GM21786 (cell line): ENCODE results near the gene NUDT16L1.
"Not testable (repeated sequence)": the region's sequence is repeated elsewhere in the genome, so short reads cannot be mapped to it uniquely, and the experiment has no call there.

ENCODE experiments used
- ATAC-seq: cut with Tn5 transposase; IDR thresholded peaks from one replicate; pipeline ENCODE4 v1.9.1; 2021; ENCODE audit not compliant: unreplicated experiment

NUDT16L1 gene

DNA sequence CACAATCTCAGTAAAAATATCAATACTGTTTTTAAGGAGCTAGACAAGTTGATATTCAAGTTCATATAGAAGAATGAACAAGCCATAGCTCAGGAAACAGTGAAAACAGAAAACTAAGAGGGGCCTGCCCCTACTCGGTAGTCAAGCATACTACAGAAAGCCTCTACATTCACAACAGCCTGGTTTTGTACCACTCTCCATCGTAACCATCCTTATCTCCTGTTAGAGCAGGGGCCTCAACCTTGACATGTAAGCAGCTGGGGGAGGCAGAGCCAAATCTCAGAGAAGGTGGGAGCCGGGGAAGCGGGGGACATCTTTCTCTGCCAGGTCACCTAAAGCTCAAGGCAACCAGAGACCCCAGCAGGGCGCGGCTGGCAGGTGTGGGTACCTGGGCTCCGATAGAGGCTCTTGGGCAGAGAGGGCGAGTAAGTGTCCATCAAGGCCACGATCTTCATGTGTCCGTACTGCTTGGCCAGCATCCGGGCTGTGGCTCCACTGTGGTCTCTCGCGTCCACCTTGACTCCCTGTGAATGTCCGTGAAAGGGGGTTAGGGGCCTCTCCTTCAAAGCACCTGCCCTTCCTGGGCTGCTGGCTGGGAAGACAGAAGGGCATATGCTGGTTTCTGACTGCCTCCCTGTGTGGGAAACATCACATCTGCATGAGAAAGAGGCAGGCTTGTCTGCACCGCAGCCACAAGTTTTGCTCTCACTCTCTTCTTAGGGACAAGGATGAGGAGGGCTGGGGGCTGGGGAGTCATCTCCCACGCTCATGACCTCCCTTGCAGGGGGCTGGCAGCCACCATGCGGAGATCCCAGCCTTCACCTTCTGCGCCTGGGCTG, 20.5 kb downstream of the NUDT16L1 start:
- ATAC-seq: no peak

DNA sequence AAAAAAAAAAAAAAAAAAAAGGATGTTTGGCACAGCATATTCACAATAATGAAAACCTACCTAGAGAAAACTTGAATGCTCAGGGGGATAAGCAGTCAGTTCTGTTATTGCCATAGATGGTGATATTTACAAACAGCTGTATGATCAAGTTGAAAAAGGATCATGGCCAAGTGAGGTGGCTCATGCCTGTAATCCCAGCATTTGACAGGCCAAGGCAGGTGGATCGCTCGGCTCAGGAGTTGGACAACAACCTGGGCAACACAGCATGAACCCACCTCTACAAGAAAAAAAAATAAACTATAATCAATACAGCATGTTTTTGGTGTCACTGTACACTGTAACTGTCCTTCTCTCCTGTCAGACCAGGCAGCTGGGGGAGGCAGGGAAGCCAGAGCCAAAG, 21.6 kb downstream of the NUDT16L1 start:
- no peak for ATAC-seq

DNA sequence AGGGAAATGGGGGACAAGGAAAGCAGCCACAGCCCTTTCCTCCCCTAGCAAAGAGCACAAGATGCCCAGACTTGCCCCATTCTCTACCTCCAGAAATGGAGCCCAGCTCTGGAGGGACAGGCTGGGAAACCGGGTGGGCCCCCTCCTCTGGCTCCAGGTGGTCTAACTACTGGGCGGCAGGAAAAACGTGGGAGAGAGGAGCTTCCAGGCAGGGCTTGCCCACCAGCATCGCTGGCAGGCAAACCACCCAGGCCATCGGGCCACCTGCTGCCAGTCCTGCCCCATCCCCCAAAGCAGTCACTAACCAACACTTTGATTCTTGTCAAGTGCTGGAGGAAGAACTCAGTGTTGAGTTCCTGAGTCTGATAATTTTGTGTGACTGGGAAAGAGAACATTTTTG, 25.1 kb downstream of the NUDT16L1 start:
- ATAC-seq: no peak

DNA sequence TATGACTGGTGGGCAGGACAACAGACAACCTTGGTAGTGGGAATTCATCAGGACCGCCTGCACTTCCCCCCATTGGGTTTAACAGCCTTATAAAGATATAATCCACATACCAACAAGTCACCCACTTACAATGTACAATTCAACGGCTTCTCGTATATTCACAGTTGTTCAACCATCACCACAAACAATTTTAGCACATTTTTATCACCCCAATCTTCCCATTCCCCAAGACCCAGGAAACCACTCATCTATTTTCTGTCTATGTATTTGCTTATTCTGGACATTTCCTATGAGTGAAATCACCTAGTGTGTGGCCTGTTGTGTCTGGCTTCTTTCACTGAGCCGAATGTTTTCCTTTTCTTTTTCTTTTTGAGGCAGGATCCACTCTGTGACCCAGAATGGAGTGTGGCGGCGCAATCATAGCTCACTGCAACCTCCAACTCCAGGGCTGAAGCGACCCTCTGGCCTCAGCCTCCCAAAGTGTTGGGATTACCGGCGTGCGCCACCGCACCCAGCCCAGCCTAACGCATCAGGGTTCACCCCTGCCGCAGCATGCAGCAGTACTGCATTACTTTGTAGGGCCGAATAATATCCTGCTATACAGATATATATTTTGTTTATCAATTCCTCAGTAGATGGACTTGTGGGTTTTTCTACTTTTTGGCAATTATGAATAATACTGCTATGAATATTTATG, 29.9 kb downstream of the NUDT16L1 start:
- no peak for ATAC-seq

DNA sequence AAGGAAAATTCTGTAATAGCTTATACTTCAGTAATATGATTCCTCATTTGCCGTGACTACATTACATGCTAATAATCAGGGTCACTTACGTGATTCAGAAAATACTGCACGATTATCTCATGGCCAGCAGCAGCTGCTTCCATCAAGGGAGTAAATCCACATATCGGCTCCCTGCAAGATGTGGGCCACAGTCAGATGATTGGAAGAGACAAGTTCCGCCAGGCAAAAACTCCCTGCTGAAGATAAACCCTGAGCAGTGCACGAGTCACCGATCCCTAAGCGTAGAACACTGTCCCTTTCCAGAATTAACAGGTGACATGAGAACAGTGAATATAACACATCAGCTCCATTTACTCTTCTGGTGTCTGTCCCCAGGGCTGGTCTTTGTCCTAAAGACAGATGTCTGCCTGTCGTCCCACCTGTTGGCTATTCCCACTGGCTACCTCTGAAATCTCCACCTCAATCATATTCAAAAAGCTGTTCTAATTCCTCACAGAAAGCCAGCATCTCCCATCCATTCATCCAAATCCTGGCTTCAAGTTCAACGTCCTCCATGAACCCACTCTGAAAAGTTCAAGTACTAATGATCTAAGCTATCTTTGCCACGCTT, 31.4 kb downstream of the NUDT16L1 start:
- ATAC-seq: no peak

DNA sequence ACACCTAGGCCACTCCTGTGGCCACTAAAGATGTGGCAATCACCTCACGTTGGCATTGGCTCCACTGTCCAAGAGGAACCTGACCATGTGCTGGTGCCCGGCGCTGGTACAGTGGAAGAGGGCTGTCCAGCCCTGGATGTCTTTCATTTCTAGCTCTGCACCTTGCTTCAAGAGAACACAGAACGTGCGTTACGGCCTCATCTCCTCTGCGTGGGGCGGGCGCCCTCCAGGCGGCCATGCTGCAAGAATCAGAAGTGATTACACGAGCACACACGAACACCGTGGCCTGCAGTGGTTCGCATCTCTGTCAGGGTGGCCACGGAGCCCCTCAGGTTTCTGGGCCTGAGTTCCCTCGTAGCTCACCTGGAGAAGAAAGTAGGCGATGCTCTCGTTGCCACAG, 33.3 kb downstream of the NUDT16L1 start:
- no peak for ATAC-seq

DNA sequence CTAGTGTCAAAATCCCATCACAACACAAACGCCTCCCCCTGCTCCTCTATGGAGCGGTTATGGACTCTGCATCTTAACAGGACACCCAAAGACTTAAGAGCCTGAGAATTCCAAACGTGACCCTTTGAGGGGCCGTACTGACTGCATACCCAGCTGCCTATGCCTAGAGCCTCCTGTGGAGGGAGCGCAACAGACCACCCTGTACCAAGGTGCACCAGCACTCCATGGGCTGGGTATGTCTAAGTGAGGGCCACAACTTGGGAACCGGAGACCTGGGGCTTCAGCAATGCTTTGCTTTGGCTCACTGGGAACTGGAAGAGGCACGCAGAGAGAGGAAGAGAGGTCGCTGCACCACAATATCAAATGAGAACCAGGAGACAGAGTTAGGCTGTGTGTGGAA, 35.3 kb downstream of the NUDT16L1 start:
- ATAC-seq: no peak

DNA sequence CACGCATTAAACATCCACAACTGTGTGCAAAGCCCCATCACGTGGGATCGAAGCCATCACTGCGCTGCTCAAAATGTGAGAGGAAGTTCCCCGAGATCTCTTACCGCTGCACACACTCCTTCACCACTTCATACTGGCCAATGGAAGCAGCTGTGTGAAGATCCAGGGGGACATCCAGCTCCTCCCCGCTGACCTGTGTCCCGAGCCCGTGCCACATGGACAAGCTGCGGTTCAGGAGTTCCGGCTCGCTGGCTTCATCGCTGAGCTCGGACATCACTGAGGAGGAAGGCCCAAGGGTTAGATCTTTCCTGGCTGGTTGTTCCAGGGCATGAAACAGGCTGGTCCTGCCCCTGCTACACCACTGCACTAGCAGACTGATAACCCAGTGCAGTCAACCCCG, 36.5 kb downstream of the NUDT16L1 start:
- no peak for ATAC-seq

DNA sequence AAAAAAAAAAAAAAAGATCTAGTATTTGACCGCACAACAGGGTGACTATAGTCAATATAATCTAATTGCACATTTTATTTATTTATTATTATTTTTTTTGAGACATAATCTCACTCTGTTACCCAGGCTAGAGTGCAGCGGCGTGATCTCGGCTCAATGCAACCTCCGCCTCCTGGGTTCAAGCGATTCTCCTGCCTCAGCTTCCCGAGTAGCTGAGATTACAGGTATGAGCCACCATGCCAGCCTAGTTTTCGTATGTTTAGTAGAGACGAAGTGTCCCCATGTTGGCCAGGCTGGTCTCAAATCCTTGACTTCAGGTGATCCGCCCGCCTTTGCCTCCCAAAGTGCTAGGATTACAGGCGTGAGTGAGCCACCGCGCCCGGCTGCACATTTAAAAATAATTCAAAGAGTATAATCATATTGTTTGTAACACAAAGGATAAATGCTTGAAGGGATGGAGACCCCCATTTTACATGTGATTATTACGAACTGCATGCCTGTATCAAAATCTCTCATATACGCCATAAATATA, 39.9 kb downstream of the NUDT16L1 start:
- no peak for ATAC-seq

DNA sequence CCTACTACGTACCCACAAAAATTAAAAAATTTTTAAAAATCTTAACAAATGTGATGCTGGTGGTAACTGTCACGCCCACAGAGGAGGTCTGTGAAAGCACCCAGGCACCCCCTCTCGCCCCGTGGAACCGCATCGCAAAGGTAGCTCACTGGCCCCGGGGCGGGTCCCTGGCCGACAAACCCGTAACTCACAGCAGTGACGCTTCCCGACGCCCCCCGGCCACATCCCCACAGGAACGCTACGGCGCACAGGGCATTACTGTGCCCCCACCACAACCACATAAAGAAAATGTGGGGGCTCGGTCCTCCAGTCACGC, 40.3 kb downstream of the NUDT16L1 start:
- ATAC-seq: no peak

DNA sequence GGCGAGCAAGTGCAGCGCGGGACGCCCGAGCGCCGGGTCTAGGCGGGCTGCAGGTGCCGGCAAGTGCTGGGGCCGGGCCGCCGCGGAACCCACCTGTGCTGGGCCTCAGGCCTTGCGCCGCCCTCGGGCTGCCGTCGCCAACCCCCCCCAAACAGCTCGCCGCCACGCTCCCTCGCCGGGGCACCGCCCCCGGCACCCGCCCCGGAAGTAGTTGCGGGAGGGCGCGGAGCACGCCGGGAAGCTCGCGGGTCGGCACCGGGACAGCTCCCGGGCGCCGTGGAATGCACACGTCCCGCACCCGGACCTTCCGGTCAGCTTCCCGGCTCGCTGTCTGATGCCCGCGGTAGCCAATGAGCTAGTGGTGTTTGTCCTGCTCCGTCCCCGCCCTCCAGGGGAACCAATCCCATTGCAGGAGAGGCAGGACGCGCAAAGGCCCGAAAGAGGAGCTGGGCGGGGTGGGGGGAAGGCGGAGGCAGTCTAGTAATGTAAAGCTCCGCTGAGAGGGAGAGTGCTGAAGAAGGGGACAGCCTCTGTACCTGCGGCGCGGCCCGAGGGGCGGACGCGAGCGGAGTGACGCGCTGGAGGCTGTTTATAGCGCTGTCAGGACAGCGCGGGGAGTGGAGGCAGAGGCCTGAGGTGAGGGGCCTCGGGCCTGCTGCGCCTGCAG, 40.8 kb downstream of the NUDT16L1 start, which contains the start of the genes ANKS3 and DNAAF8:
Gene ANKS3, minus strand, starts transcription at position 209 of the 667 bp plus-strand sequence. CDS start 4,122 bp downstream, outside the sequence.
Gene DNAAF8, plus strand, starts transcription at position 475 of the 667 bp plus-strand sequence. CDS start 1,978 bp downstream, outside the sequence.
- peak; percentile 73 for ATAC-seq

DNA sequence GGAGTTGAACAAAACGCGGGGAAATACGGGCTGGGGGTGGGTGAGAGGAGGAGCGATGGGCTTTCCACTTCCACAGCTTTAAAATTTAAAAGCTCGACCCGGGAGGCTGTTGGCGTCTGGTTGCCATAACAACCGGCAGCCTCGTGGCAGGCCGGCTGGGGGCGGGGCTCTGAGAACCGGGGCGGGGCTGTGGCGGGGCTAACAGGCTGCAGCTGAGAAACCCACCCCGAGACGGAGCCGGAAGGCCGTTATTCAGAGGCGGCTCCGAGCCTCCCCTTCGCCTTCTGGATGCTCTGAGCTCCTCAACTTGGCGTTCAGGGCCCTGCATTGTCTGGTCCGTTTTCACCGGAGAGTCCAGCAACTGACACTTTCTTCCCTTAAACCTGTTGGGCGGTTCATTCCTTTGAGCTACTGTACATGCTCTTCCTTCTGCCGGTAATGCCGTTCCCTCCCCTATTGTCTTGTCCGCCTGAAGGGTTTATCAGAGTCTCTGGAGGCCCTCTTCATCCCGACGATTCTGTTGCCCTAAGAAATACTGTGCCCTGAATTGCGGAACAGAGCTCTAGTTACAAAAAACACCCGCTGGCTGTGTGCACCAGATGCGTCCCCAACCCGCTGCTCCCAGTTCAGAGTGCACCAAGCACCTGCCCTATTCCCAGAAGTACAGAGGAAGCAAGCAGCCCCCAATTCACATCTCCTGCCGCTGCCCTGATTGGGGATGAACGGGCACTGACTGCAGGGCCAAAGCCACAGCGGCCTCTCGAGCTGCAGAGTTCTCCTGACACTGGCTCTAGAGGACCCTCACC, 41.6 kb downstream of the NUDT16L1 start:
- ATAC-seq: peak; percentile 59

DNA sequence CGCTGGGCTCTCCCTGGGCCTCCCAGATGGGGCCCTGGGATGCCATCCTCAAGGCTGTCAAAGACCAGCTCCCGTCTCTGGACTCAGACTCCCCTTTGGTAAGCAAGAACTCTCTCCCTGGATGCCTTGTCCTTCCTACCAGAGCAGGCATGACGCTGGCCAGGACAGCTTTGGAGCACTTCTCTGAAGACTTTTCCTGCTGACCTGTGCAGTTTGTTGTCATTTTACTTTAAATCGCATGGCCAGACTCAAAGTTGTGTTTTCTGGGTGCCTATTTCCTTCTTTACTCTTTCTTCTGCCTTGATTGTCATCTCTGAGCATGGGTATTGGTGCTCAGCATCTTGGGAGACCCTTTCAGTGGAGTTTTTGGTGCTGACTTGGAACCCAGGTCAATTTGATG, 43.2 kb downstream of the NUDT16L1 start:
- ATAC-seq: no peak

DNA sequence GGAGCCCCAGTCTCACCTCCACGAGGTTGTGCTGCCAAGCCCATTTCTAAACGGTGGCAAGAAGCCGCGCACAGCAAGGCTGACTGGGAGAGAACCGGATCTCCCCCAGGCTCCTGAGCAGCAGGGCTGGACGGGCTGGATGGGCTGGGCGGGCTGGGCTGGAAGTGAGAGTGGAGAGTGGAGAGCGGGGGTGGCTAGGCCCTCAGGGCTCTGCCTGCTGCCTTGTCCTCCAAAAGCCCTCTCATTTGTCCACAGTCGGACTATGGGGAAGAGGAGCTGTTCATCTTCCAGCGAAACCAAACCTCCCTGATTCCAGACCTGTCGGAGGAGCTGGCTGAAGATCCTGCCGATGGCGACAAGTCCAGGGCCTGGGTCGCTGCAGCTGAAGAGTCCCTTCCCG, 44.2 kb downstream of the NUDT16L1 start:
- no peak for ATAC-seq

DNA sequence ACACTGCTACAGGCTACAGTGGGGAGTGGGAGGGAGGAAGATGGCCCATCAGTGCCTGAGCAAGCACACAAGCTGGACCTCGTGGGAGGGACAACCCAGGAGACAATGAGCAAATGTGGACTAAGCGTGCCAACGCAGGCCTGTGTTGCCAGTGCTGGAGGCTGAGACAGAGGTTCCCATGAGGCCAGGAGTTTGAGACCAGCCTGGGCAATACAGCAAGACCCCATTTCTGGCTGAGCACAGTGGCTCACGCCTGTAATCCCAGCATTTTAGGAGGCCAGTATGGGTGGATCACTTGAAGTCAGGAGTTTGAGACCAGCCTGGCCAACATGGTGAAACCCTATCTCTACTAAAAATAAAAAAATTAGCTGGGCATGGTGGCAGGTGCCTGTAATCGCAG, 45.0 kb downstream of the NUDT16L1 start:
- ATAC-seq: not testable (repeated sequence)

DNA sequence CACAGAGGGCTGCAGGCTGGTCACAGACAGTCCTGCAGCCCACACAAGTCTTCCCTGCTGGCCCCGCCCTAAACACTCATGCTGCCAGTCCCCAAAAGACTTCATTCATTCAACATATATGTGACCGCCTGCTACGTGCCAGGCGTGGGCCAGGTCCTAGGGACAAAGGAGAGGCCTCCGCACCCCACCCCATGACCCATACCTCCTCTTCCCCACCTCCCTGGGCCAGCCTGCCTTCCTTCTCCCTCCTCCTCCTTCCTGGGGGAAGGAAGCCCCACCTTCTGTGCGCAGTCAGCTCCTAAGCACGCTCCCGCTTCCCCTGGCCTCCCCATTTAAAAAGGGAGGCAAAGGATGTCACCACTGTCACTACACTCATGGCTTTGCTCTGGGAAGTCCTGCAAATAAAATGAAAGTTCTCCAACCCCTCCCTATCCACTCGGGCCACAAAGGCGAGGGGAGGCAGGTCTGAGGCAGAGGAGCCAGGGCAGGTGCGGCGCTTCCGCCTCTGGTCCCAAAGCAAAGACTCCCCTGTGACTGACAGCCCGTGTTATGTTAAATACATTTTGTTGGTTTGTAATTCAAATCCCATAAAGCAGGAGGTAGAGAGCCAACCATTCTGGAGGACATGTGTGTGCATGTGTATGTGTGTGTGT, 50.0 kb downstream of the NUDT16L1 start:
- ATAC-seq: no peak

DNA sequence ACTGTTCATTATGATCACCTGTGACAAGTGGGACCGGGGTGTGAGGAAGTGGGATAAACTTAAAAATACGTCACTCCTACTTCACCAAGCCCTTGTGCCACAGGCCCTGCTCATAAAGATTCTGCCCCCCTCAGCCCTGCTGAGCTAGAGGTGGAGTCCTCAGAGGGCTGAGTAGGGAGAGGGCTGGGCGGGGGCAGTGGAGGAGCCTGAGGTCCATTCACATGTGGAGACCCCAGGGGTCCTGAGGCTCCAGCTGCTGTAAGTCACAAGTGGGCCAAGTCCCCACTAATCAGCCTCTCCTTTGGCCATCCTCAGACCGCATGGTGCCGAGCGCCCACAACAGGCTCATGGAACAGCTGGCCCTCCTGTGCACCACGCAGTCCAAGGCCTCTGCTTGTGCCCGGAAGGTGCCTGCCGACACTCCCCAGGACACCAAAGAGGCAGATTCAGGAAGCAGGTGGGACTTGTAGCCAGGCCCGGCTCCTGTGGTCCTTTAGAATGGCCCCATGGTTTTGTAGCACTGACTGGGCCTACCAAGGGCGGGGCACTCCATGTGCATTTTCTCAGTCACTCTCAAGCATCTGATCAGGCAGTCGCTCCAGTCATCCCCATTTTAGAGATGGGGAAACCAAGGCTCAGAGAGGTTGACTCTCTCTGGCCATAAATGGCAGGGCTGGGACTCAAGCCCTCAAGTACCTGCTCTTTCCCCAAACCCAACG, 51.4 kb downstream of the NUDT16L1 start:
- ATAC-seq: no peak

DNA sequence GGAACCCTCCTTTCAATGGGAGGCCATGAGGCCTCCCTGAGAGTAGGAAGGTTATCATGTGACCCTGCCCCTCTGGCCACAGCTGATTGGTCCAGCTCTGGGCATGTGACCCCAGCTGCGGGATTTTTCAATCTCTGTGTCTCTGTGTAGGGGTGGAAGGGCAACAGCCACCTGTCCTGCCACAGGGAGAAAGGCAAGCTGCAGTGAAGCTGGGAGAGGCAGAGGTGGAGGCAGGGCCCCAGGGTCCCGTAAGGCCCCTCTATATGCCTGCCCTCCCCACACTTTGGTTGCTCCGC, 51.9 kb downstream of the NUDT16L1 start:
- ATAC-seq: no peak
